ENCODE results near the gene TREML1. TPM values are rescaled to one million over a fixed set of nuclear protein-coding genes. Genes with fewer than 3 reads are reported as not detected.
"Not testable (repeated sequence)": the region's sequence is repeated elsewhere in the genome, so short reads cannot be mapped to it uniquely, and the experiment has no call there.

Gene TREML1
- total RNA-seq, 1 experiment from 2014 or later = not detected

DNA sequence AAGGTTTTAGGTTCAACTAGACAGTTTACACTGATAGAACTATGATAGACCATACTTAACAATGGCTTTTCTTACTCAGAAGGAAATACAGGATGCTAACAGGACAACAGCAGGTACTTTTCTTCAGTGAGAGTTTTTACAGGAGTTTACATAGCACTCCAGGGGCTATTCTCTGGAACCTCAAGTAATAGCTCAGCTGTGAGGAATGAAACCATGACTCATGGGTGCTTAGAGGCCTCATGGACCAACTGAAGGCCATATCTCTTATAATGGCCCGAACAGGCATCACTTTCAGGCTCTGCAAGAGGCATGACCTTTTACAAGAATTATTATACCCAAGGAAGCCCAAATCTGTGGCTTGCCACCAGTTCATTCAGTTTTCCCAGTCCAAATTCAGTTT is 31.8 kb downstream of the TREML1 start:
- no peak overlapping the region for H3K27ac ChIP-seq (ENCODE audit: low read depth, low read length, poor library complexity, severe bottlenecking)
- ChIA-PET CTCF (interaction anchor here (0.5 kb wide), 2 partner anchors 928 to 1624 kb away, joined by 5 to 7 read pairs; partner anchors contain the start of genes TAF8 and TBCC), POLR2A (ENCODE audit: low non-redundant PET) (no interaction called here)
- intact Hi-C loops (cut with micrococcal nuclease; ENCODE audit: unreplicated experiment) = no loop called here
- H3K36me3 ChIP-seq (ENCODE audit: insufficient read depth, low read length, poor library complexity, severe bottlenecking) = no peaks in the 10 kb centered on the region
- BruUV-seq (replicated peaks) = no TSS peak
- TF ChIP-seq, protein P1, sequence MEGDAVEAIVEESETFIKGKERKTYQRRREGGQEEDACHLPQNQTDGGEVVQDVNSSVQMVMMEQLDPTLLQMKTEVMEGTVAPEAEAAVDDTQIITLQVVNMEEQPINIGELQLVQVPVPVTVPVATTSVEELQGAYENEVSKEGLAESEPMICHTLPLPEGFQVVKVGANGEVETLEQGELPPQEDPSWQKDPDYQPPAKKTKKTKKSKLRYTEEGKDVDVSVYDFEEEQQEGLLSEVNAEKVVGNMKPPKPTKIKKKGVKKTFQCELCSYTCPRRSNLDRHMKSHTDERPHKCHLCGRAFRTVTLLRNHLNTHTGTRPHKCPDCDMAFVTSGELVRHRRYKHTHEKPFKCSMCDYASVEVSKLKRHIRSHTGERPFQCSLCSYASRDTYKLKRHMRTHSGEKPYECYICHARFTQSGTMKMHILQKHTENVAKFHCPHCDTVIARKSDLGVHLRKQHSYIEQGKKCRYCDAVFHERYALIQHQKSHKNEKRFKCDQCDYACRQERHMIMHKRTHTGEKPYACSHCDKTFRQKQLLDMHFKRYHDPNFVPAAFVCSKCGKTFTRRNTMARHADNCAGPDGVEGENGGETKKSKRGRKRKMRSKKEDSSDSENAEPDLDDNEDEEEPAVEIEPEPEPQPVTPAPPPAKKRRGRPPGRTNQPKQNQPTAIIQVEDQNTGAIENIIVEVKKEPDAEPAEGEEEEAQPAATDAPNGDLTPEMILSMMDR (conservative IDR thresholded peaks at IDR 0.05; ENCODE audit: low read depth, low read length) = no peak
- TF ChIP-seq EZH2 (IDR thresholded peaks at IDR 0.05; ENCODE audit: borderline replicate concordance, low read depth, low read length, poor library complexity, severe bottlenecking) = no peak
- no peaks in the 10 kb centered on the region for H3K4me1 ChIP-seq (ENCODE audit: insufficient read depth, low read length, poor library complexity, severe bottlenecking)
- H3K4me3 ChIP-seq (ENCODE audit: low read depth, low read length, poor library complexity, severe bottlenecking) = no peak overlapping the region
- no peak for DNase-seq (ENCODE audit: low spot score)
- no peaks in the 10 kb centered on the region for H3K9me3 ChIP-seq (ENCODE audit: low read depth, low read length, poor library complexity, severe bottlenecking)
- H3K27me3 ChIP-seq (replicated peaks; ENCODE audit: insufficient read depth, low read depth, low read length, poor library complexity) = no peaks in the 10 kb centered on the region

DNA sequence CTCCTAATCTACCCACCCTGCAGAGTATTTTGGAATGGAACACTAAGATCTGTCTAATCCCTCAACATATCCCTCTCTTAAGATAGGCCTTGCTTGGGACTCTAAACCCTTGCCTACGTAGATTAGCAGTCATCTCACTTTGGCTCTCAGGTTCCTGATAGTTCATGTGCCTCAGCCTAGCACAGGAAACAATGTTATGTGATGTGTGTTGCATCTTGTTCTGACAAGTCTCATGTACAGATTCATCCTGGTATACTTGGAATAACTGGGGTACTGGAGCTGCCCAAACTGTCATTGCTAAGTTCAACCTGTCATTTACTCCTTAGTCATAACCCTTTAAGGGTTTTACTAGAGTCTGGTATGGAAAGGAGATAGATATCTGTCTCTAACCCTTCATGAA is 34.1 kb downstream of the TREML1 start:
- Histone ChIP-seq H3K4me1 (ENCODE audit: insufficient read depth, low read length, poor library complexity, severe bottlenecking) (no peaks in the 10 kb centered on the region), H3K27ac (ENCODE audit: low read depth, low read length, poor library complexity, severe bottlenecking) (no peak overlapping the region), H3K27me3 (replicated peaks; ENCODE audit: insufficient read depth, low read depth, low read length, poor library complexity) (no peaks in the 10 kb centered on the region), H3K36me3 (ENCODE audit: insufficient read depth, low read length, poor library complexity, severe bottlenecking) (no peaks in the 10 kb centered on the region), H3K9me3 (ENCODE audit: low read depth, low read length, poor library complexity, severe bottlenecking) (no peaks in the 10 kb centered on the region), H3K4me3 (ENCODE audit: low read depth, low read length, poor library complexity, severe bottlenecking) (no peak overlapping the region)
- no peak for DNase-seq (ENCODE audit: low spot score)
- no TSS peak for BruUV-seq (replicated peaks)
- intact Hi-C loops (cut with micrococcal nuclease; ENCODE audit: unreplicated experiment) = no loop called here
- CTCF ChIA-PET = no interaction called here
- no peak for TF ChIP-seq EZH2 (IDR thresholded peaks at IDR 0.05; ENCODE audit: borderline replicate concordance, low read depth, low read length, poor library complexity, severe bottlenecking)
- TF ChIP-seq, protein P1 (conservative IDR thresholded peaks at IDR 0.05; ENCODE audit: low read depth, low read length) = no peak
- POLR2A ChIA-PET (ENCODE audit: low non-redundant PET) = no interaction called here

DNA sequence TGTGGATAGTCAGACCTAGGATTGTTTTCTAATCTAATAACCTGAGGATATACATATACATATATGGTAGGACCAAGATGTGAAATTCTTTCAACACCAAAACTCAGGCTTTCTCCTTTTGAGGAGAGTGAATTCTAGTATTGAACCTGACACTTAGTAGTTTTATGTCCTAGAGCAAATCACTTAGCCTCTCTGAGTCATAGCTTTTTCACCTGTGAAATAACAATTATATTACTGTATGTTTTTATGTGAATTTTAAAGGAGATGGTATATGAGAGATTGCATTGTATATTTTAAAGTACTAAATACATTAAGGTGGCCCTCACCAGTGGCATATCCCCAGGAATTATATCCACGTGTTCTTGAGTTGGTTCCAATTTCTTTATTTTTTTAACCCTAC is 34.6 kb downstream of the TREML1 start:
- no peak for DNase-seq (ENCODE audit: low spot score)
- no peak for TF ChIP-seq EZH2 (IDR thresholded peaks at IDR 0.05; ENCODE audit: borderline replicate concordance, low read depth, low read length, poor library complexity, severe bottlenecking)
- TF ChIP-seq, protein P1 (conservative IDR thresholded peaks at IDR 0.05; ENCODE audit: low read depth, low read length) = no peak
- Histone ChIP-seq H3K4me3 (ENCODE audit: low read depth, low read length, poor library complexity, severe bottlenecking) (no peak overlapping the region), H3K9me3 (ENCODE audit: low read depth, low read length, poor library complexity, severe bottlenecking) (no peaks in the 10 kb centered on the region), H3K27ac (ENCODE audit: low read depth, low read length, poor library complexity, severe bottlenecking) (no peak overlapping the region), H3K36me3 (ENCODE audit: insufficient read depth, low read length, poor library complexity, severe bottlenecking) (no peaks in the 10 kb centered on the region), H3K27me3 (replicated peaks; ENCODE audit: insufficient read depth, low read depth, low read length, poor library complexity) (no peaks in the 10 kb centered on the region), H3K4me1 (ENCODE audit: insufficient read depth, low read length, poor library complexity, severe bottlenecking) (no peaks in the 10 kb centered on the region)
- POLR2A ChIA-PET (ENCODE audit: low non-redundant PET) = no interaction called here
- BruUV-seq (replicated peaks) = no TSS peak
- intact Hi-C loops (cut with micrococcal nuclease; ENCODE audit: unreplicated experiment) = no loop called here
- CTCF ChIA-PET = no interaction called here

DNA sequence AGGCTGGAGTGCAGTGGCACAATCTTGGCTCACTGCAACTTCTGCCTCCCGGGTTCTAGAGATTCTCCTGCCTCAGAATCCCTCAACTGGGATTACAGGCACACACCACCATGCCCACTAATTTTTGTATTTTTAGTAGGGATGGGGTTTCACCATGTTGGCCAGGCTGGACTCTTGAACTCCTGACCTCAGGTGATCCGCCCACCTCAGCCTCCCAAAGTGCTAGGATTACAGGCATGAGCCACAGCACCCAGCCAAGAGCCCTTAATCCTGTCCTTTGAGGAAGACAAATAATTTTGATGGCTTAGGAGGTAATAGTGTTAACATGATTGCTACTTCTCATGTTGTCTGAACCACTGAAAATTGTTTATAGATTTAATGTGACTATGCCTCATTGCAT is 39.1 kb downstream of the TREML1 start:
- DNase-seq (ENCODE audit: low spot score); intact Hi-C loops (cut with micrococcal nuclease; ENCODE audit: unreplicated experiment); H3K4me1 ChIP-seq (ENCODE audit: insufficient read depth, low read length, poor library complexity, severe bottlenecking); H3K36me3 ChIP-seq (ENCODE audit: insufficient read depth, low read length, poor library complexity, severe bottlenecking); BruUV-seq (replicated peaks); H3K9me3 ChIP-seq (ENCODE audit: low read depth, low read length, poor library complexity, severe bottlenecking); H3K27me3 ChIP-seq (replicated peaks; ENCODE audit: insufficient read depth, low read depth, low read length, poor library complexity); H3K27ac ChIP-seq (ENCODE audit: low read depth, low read length, poor library complexity, severe bottlenecking); POLR2A ChIA-PET (ENCODE audit: low non-redundant PET); H3K4me3 ChIP-seq (ENCODE audit: low read depth, low read length, poor library complexity, severe bottlenecking): not testable (repeated sequence)
- CTCF ChIA-PET = interaction anchor here (0.6 kb wide), 1 partner anchor 110 kb away, joined by 5 read pairs; no protein-coding TSS in a partner anchor

All from A673 (cell line).